Activated naive CD8-positive, alpha-beta T cell (primary cell): ENCODE data around the gene SEZ6L2.
A peak's percentile ranks its signal among the peaks of the same experiment; 100 is the strongest.
"Not testable (repeated sequence)": the region's sequence is repeated elsewhere in the genome, so short reads cannot be mapped to it uniquely, and the experiment has no call there.

Experiments
- H3K27ac Mint-ChIP-seq: one replicate; pipeline ENCODE4 v1.8.0; 2021; ENCODE audit warnings: mixed read lengths
- H3K27me3 Mint-ChIP-seq: one replicate; pipeline ENCODE4 v1.8.0; 2021; ENCODE audit warnings: mixed read lengths
- H3K36me3 Mint-ChIP-seq: one replicate; pipeline ENCODE4 v1.8.0; 2021; ENCODE audit warnings: mixed read lengths
- H3K4me1 Mint-ChIP-seq: one replicate; pipeline ENCODE4 v1.8.0; 2021; ENCODE audit warnings: low read depth, mixed read lengths
- H3K4me3 Mint-ChIP-seq: one replicate; pipeline ENCODE4 v1.8.0; 2021; ENCODE audit warnings: mild to moderate bottlenecking, mixed read lengths
- H3K9me3 Mint-ChIP-seq: one replicate; pipeline ENCODE4 v1.8.0; 2021; ENCODE audit warnings: low read depth, mixed read lengths

SEZ6L2 gene

DNA sequence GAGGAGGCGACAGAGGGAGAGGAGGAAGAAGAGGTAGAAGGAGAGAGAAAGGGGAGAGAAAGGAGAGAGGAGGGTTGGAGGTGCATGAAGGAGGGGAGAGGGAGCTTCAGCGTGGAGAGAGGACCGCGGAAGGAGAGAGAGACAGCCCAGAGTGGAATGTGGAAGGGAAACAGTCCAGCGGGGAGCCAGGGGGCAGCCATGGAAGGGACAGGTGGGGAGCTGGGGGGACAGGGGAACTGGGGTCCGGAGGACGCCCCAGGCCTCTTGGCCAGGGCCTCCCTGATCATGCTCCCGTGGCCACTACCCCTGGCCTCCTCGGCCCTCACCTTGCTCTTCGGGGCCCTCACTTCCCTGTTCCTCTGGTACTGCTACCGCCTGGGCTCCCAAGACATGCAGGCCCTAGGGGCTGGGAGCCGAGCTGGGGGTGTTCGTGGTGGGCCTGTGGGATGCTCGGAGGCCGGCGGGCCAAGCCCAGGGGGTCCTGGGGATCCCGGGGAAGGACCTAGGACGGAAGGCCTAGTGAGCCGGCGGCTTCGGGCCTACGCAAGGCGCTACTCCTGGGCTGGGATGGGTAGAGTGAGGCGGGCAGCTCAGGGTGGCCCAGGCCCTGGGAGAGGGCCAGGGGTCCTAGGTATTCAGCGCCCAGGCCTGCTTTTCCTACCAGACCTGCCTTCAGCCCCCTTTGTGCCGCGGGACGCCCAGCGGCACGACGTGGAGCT is 1.7 kb upstream of the SEZ6L2 start:
- Mint-ChIP-seq H3K27me3 (peaks cover 14% of the 10 kb centered on the region), H3K4me1 (peaks cover 9% of the 10 kb centered on the region), H3K36me3 (peaks cover 2% of the 10 kb centered on the region), H3K4me3 (peak overlapping the region; percentile 84), H3K27ac (no peak overlapping the region), H3K9me3 (no peaks in the 10 kb centered on the region)

DNA sequence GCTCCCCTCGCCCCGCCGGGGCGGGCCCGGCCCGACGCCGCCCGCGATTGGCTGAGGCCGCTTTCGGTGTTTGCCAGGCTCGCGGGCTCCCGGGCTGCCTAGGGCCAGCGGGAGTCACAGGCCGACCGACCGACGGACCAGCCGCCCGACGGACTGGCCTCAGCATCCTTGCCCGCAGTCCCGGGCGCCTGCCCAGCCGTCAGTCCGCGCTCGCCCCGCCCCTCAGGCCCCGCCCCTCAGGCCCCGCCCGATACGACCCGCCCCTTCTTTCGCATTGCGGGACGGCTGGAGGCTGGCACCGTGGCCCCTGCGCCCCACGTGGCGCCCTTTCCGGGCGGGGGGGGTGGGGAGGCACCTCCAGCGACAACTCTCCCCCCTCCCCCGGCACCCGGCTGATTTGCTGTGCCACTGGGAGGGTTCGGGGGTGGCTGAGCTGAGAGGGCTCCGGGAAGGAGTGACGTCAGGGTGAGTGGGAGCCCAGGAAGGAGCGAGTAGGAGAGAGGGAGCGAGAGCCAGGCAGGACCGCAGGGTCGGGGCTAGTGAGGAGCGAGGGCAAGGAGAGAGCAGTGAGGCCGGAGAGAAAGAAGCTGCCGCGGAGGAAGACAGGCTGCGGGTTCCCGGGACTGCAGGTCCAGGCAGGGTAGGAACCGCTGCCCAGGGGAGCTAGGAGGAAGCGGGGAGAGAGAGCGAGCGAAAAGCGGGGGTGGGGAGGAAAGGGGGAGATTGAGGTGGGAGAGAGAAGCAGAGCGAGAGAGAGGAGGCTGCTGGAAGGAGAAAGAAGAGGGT is 945 bp upstream of the SEZ6L2 start, which contains the start of gene ASPHD1:
Gene ASPHD1, plus strand, starts transcription at position 387 of the 786 bp plus-strand sequence. CDS start 484 bp downstream, outside the sequence.
- Mint-ChIP-seq H3K4me3 (peak within 1 kb of the TSS; percentile 84), H3K27ac (no peak within 1 kb of the TSS), H3K9me3 (no peaks in the 10 kb centered on the region), H3K36me3 (peaks cover 2% of the 10 kb centered on the region), H3K27me3 (peaks cover 16% of the 10 kb centered on the region), H3K4me1 (peaks cover 9% of the 10 kb centered on the region)

DNA sequence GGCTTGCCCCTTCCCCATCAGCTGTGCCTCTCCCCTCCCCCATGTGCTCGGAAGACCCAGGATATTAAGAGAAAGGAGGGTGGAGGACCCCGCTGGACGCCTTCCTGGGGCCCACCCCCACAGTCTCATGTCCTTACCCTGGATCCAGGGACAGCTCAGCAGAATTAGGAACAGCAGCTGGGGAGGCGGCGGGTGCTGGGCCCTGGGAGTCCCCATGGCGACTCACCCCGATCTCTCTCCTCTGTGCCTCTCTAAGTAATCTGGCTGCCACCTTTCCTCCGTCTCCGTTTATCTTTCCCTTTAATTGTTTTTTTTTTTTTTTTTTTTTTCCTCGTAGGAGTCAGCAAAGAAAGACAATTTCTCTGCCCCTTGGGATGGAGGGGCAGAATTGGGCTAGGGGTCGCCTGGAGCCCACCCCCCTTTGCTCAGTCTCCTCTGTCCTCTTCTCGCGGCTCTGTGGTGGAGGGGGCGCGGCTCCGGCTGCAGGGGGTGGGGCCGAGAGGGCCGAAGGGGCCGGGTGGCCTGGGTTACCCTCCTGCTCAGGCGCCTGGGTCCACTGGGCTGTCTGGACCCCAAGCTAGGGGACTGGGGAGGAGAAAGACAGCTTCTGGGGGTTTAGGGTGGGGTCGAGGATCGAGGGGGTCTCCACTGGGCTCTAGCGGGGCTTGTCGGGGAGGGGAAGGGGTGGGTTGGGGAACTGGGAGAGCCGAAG is 390 bp downstream of the SEZ6L2 start:
- Mint-ChIP-seq H3K4me3 (no peak overlapping the region), H3K27ac (no peak overlapping the region), H3K27me3 (peaks cover 19% of the 10 kb centered on the region), H3K4me1 (peaks cover 9% of the 10 kb centered on the region), H3K36me3 (peaks cover 2% of the 10 kb centered on the region), H3K9me3 (no peaks in the 10 kb centered on the region)

DNA sequence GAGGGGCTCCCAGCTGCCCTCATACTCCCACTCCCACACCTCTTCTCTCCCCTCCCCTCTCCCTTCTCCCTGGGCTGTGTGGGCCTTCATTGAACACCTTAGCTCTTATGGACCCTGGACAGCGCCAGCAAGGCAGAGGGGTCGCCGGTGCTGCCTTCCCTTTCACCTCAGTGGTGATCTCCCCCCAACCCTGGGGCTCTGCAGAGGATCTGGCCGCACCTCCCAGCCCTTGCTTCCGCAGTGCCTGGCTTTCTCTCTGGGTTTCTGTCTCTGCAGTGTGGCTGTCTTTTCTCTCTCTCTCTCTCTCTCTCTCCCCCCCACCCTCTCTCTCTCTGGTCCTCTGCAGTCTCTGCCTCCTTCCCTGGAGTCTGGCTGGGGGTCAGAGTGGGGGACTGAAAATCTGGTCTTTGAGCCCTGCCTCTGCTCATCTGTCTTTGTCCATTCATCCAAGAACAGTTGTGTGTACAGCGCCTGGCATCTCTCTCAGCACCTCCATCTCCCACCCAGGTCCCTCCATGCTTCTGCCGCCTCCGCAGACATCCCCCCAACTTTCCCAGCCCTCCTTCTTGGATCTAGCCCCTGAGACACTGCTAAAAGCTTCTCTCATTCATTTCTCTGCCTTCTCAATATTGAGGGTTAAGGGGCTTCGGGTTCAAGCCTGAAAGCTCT is 1.1 kb downstream of the SEZ6L2 start:
- peaks cover 19% of the 10 kb centered on the region for H3K27me3 Mint-ChIP-seq
- H3K36me3 Mint-ChIP-seq, result peaks cover 2% of the 10 kb centered on the region
- no peak overlapping the region for H3K4me3 Mint-ChIP-seq
- peaks cover 7% of the 10 kb centered on the region for H3K4me1 Mint-ChIP-seq
- H3K27ac Mint-ChIP-seq, result no peak overlapping the region
- no peaks in the 10 kb centered on the region for H3K9me3 Mint-ChIP-seq

DNA sequence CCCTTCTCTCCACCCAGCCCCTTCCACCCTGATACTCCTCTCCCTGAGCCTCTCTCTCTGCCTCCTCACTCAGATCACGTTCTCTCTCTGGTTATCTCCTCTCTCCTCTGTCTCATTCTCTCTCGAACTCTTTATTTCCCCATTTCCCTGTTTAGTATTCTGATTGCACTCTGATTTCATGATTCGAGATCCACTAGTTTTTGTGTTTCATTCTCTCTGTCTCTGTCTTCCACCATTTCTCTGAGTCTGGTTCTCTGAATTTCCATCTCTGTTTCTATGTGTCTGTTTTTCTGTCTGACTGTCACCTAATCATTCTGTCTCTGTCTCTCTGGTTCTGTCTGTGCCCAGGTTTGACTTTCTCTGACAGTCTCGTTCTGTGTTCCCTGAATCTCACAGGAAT is 2.0 kb downstream of the SEZ6L2 start:
- H3K4me3 Mint-ChIP-seq, result no peak overlapping the region
- peaks cover 2% of the 10 kb centered on the region for H3K36me3 Mint-ChIP-seq
- H3K9me3 Mint-ChIP-seq, result no peaks in the 10 kb centered on the region
- peaks cover 19% of the 10 kb centered on the region for H3K27me3 Mint-ChIP-seq
- H3K4me1 Mint-ChIP-seq, result peaks cover 7% of the 10 kb centered on the region
- no peak overlapping the region for H3K27ac Mint-ChIP-seq

DNA sequence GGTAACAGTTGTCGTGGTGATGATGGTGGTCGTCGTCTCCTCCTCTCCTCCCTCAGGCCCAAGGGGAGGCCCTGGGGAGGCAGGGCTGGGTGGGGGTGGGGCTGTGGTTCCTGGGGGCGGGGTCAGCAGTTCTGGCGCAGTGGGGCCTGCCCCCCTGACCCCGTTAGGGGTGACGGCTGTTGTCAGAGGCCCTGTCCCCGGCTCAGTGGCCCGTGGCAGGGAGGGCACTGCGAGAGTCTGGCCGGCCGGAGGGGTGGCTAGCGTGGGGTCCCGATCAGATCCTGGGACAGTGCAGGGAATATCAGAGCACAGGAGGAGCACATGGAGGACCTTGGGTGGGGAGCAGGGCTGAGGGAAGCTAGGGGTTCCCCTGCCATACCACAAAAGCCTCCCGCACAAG is 2.5 kb downstream of the SEZ6L2 start:
- H3K36me3 Mint-ChIP-seq, result peaks cover 2% of the 10 kb centered on the region
- H3K9me3 Mint-ChIP-seq, result no peaks in the 10 kb centered on the region
- H3K27me3 Mint-ChIP-seq, result peaks cover 19% of the 10 kb centered on the region
- H3K27ac Mint-ChIP-seq, result no peak overlapping the region
- no peak overlapping the region for H3K4me3 Mint-ChIP-seq
- H3K4me1 Mint-ChIP-seq, result peaks cover 7% of the 10 kb centered on the region

DNA sequence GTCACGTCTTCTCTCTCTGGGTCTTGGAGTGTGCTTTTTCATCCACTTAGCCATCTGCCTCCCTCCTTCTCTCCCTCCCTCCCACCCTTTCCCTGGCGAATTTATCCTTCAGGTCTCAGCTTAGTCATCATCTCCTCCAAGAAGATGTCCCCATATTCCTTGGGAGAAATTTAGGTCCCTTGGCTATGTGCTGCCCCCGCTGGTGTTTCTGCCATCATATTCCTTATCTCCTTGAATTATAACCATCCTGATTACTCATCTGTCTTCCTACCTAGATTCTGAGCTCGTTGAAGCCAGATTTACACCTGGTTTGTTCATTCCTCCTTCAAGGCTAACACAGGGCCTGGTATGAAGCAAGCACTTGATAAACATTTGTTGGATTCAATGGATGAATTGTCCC is 5.0 kb downstream of the SEZ6L2 start:
- H3K4me3 Mint-ChIP-seq, result no peak overlapping the region

DNA sequence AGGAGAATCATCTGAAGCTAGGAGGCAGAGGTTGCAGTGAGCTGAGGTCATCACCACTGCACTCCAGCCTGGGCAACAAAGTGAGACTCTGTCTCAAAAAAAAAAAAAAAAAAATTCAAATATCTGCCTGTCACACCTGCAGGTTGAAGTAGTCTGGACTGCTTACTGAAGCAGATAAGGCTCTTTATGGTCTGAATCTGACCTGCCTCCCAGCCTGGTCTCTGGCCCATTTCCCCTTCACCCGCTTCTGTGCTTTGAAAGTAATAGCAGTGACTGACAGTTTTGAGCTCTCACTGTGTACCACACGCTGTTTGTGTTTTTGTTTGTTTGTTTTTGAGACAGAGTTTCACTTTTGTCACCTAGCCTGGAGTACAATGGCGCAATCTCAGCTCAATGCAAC is 5.8 kb downstream of the SEZ6L2 start:
- Mint-ChIP-seq H3K36me3 (peaks cover 2% of the 10 kb centered on the region), H3K4me1 (no peaks in the 10 kb centered on the region), H3K27ac (no peak overlapping the region), H3K9me3 (no peaks in the 10 kb centered on the region), H3K4me3 (no peak overlapping the region), H3K27me3 (peaks cover 17% of the 10 kb centered on the region)

More for the DNA sequence above, 5.0 kb downstream of the SEZ6L2 start:
- peaks cover 19% of the 10 kb centered on the region for H3K27me3 Mint-ChIP-seq
- H3K4me1 Mint-ChIP-seq, result no peaks in the 10 kb centered on the region
- no peak overlapping the region for H3K27ac Mint-ChIP-seq
- no peaks in the 10 kb centered on the region for H3K9me3 Mint-ChIP-seq
- peaks cover 2% of the 10 kb centered on the region for H3K36me3 Mint-ChIP-seq

DNA sequence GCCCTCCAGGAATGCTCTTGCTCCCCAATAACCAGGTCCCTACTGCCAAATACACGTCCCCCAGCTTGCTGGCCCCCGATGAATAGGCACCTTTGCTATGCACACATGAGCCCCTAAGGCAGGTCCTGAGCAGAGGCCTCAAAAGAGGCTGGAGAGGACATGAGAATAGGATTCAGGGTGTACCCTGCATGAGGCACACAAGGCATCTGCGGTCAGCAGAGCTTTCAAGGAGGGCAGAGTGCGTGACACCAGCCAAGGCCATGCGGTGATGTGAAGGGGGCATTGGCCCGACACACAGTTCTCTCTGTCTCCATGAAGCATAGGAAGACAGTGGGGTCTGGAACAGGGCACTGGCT is 6.9 kb downstream of the SEZ6L2 start:
- peaks cover 9% of the 10 kb centered on the region for H3K27me3 Mint-ChIP-seq
- no peak overlapping the region for H3K27ac Mint-ChIP-seq
- H3K36me3 Mint-ChIP-seq, result peaks cover 2% of the 10 kb centered on the region
- no peak overlapping the region for H3K4me3 Mint-ChIP-seq
- H3K4me1 Mint-ChIP-seq, result no peaks in the 10 kb centered on the region
- H3K9me3 Mint-ChIP-seq, result no peaks in the 10 kb centered on the region

DNA sequence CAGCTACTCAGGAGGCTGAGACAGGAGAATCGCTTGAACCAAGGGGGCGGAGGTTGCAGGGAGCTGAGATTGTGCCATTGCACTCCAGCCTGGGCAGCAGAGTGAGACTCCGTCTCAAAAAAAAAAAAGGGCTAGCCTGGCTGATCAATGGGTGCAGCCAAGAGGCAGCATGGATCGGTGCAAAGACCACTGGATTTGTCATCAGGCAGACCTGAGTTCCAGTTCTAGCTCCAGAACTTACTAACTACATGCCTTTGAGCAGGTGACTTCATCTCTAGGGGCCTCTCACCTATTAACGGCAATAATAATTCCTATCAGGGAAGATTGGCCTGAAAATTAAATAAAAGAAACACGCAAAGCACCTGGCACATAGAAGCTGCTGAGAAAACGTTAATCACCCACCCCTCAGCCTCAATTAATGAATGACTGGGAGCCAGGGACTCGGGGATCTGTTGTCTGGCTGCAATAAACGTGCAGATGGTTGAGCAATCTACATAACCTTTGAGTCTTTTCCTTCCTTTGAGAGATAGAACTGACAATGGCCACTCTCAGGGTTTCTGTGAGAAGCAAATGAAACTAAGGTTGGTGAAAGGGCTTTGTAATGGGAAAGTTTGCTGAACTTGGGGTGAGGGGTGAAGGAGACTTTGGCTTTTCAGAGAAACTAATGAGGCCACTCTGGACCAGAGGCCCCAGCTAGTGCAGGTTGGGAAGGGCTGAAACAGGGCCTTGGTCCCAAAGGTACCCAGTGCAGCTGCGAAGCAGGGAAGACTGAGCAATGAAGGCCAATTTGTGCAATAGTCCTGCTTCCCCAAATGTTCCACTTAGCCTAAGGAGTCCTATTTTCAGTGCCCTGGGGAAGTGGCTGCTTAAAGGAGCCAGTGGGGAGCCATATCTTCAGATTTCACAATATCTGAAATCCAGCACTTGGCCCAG is 7.6 kb downstream of the SEZ6L2 start:
- H3K4me1 Mint-ChIP-seq, result no peaks in the 10 kb centered on the region
- H3K4me3 Mint-ChIP-seq, result no peak overlapping the region
- peaks cover 5% of the 10 kb centered on the region for H3K27me3 Mint-ChIP-seq
- no peaks in the 10 kb centered on the region for H3K9me3 Mint-ChIP-seq
- H3K27ac Mint-ChIP-seq, result no peak overlapping the region
- H3K36me3 Mint-ChIP-seq, result no peaks in the 10 kb centered on the region

DNA sequence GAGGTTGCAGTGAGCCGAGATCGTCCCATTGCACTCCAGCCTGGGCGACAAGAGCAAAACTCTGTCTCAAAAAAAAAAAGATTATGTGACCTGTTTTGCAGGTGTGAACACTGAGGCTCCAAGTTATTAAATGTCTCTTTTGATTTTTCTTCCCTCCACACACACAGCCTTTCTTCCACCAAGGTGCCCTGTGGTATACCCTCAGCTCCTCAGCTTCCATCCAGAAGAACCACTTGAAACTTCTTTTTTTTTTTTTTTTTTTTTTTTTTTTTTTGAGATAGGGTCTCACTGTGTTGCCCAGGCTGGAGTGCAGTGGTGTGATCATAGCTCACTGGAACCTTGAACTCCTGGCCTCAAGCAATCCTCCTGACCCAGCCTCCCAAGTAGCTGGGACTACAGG is 10.0 kb downstream of the SEZ6L2 start:
- not testable (repeated sequence) for H3K4me1 Mint-ChIP-seq, H3K27me3 Mint-ChIP-seq, H3K9me3 Mint-ChIP-seq, H3K4me3 Mint-ChIP-seq, H3K36me3 Mint-ChIP-seq, H3K27ac Mint-ChIP-seq

DNA sequence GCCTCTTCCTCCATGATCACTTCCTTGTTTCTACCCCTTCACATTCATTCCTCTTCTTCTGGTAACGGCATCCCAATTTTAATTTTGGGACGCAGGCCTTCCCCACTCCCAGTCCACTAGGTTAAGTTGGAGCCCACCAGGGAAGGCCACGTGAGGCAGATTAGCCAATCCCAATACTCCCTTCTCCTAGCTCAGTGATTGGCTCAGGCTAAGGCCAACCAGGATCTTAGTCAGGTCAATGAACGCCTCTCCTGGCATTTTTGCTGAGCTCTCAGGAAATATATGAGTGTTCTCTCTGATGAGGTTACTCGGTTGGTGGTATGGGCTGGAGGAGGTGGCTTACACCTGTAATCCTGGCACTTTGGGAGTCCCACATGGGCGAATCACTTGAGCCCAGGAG is 15.4 kb downstream of the SEZ6L2 start:
- no peaks in the 10 kb centered on the region for H3K4me1 Mint-ChIP-seq
- H3K9me3 Mint-ChIP-seq, result no peaks in the 10 kb centered on the region
- peaks cover 6% of the 10 kb centered on the region for H3K27me3 Mint-ChIP-seq
- no peak overlapping the region for H3K4me3 Mint-ChIP-seq
- H3K36me3 Mint-ChIP-seq, result no peaks in the 10 kb centered on the region
- H3K27ac Mint-ChIP-seq, result no peak overlapping the region

DNA sequence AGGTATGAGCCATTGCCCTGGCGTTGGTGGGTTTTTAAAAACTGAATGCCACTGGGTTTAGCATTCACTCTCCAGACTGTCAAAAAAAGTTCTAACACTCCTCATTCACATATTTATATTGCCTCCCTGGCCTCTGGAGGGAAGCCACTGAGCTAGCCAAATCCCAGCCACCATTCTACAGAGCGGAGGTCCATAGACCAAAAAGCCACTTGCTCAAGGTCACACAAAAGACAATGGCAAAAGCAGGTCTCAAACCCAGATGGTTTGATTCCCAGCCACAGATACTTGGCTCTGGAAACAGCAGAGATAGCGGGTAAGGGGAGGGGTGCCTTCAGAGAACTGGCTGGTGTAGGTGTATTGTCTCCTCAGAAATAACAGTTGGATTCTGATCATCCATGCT is 18.3 kb downstream of the SEZ6L2 start:
- peaks cover 10% of the 10 kb centered on the region for H3K4me1 Mint-ChIP-seq

DNA sequence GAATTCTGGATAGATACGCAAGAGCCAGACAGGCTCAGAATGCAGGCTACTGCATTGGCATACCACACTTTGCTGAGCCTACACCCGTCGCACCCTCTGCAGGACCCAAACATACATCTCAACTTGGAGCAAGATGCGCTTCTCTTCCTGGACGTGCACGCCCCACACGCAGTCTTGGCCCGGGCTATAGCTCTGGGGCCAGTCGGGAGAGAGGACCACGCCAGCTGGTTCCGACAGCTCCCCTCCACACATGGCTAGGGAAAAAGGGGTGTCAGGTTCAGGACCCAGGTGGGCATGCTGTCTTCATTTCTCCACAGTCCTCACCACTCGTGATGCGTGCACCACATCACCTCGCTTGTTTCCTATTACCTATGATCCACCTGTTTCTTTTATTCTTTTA is 21.2 kb downstream of the SEZ6L2 start:
- Mint-ChIP-seq H3K27ac (no peak overlapping the region), H3K27me3 (peaks cover 12% of the 10 kb centered on the region), H3K9me3 (no peaks in the 10 kb centered on the region), H3K36me3 (no peaks in the 10 kb centered on the region), H3K4me3 (peak overlapping the region; percentile 71), H3K4me1 (peaks cover 12% of the 10 kb centered on the region)

More for the DNA sequence above, 18.3 kb downstream of the SEZ6L2 start:
- peaks cover 10% of the 10 kb centered on the region for H3K27me3 Mint-ChIP-seq
- no peak overlapping the region for H3K4me3 Mint-ChIP-seq
- H3K36me3 Mint-ChIP-seq, result no peaks in the 10 kb centered on the region
- H3K9me3 Mint-ChIP-seq, result no peaks in the 10 kb centered on the region
- H3K27ac Mint-ChIP-seq, result no peak overlapping the region
